HG02610 (cell line): ENCODE measurements around the gene ANKDD1A.
A peak's percentile ranks its signal among the peaks of the same experiment; 100 is the strongest.

Experiments used
- ATAC-seq: cut with Tn5 transposase; IDR thresholded peaks from one replicate; pipeline ENCODE4 v1.9.1; 2021; ENCODE audit warnings: mild to moderate bottlenecking, moderate library complexity; ENCODE audit not compliant: unreplicated experiment

Gene ANKDD1A

GRCh38 chr15:64911311-64912186, at the start of gene ANKDD1A:
Gene ANKDD1A (plus strand): TSS chr15:64911902. CDS start chr15:64911931, 29 bp downstream.
- peak; percentile 54 for ATAC-seq

- no peak for ATAC-seq
Measured at GRCh38 chr15:64861960-64862359, 49.7 kb upstream of the ANKDD1A start.

- no peak for ATAC-seq
Measured at GRCh38 chr15:64862408-64862807, 49.3 kb upstream of the ANKDD1A start.

- no peak for ATAC-seq
Measured at GRCh38 chr15:64864068-64864467, 47.6 kb upstream of the ANKDD1A start.

- ATAC-seq = peak; percentile 61
Measured at GRCh38 chr15:64865126-64865997, 46.3 kb upstream of the ANKDD1A start.

GRCh38 chr15:64865998-64866520, 45.6 kb upstream of the ANKDD1A start:
- no peak for ATAC-seq

- no peak for ATAC-seq
Measured at GRCh38 chr15:64869501-64869900, 42.2 kb upstream of the ANKDD1A start.

GRCh38 chr15:64870353-64870752, 41.3 kb upstream of the ANKDD1A start:
- ATAC-seq = no peak

- no peak for ATAC-seq
Measured at GRCh38 chr15:64875641-64876223, 36.0 kb upstream of the ANKDD1A start.

- ATAC-seq = no peak
Measured at GRCh38 chr15:64877435-64877834, 34.3 kb upstream of the ANKDD1A start.

- no peak for ATAC-seq
Measured at GRCh38 chr15:64878705-64879104, 33.0 kb upstream of the ANKDD1A start.

GRCh38 chr15:64883100-64883581, 28.6 kb upstream of the ANKDD1A start:
- ATAC-seq = peak; percentile 53

GRCh38 chr15:64883997-64884511, 27.6 kb upstream of the ANKDD1A start:
- ATAC-seq = peak; percentile 77

- no peak for ATAC-seq
Measured at GRCh38 chr15:64884679-64885078, 27.0 kb upstream of the ANKDD1A start.

GRCh38 chr15:64888336-64888735, 23.4 kb upstream of the ANKDD1A start:
- no peak for ATAC-seq

- ATAC-seq = no peak
Measured at GRCh38 chr15:64891561-64891960, 20.1 kb upstream of the ANKDD1A start.

- no peak for ATAC-seq
Measured at GRCh38 chr15:64892847-64893403, 18.8 kb upstream of the ANKDD1A start.

- ATAC-seq = peak; percentile 72
Measured at GRCh38 chr15:64893481-64894394, 18.0 kb upstream of the ANKDD1A start.

- ATAC-seq = peak; percentile 22
Measured at GRCh38 chr15:64894395-64895056, 17.2 kb upstream of the ANKDD1A start.
